Measurements from ENCODE around the gene DNAH6. TPM values are rescaled to one million over a fixed set of nuclear protein-coding genes. Genes with fewer than 3 reads are reported as not detected.

The DNAH6 gene
- total RNA-seq, 1 donor from 2014 or later, result 2.6 TPM

DNA sequence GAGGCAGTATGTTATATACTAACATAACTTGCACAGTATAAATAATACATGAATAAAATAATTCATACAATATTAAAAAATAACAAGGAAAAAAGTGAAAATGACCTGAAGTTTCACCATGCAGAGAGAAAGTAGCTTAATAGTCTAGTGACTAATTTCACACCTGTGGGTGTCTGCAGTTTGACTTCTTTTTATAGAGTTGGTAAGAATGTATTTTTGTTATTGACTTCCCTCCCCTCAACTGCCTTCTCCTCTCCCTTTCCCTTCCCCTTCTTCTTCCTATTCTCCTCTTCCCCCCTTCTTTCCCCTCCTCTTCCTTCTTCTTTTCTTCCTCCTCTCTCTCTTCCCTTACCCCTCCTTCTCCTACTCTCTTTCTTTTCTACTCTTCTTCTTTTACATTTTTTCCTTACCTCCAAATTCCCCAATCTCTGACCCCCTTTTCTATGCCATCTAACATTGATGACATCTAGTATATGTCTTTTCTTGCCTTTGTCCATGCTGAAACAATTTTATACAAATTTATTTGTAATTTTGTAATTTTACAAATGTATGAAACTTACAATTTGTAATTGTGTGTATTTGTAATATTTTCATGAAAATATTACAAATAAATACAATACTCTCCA, 3.1 kb downstream of the DNAH6 start:
- Mint-ChIP-seq H3K36me3 (no peaks in the 10 kb centered on the region), H3K27me3 (ENCODE audit: insufficient read depth, low read depth) (peaks cover 2% of the 10 kb centered on the region), H3K9me3 (peaks cover 8% of the 10 kb centered on the region), H3K27ac (no peak overlapping the region), H3K4me3 (no peak overlapping the region), H3K4me1 (peaks cover 2% of the 10 kb centered on the region)
- Histone ChIP-seq H2AFZ (replicated peaks) (no peak overlapping the region), H3K9me3 (ENCODE audit: low read depth) (no peaks in the 10 kb centered on the region), H3K27me3 (peaks cover 20% of the 10 kb centered on the region), H3K9ac (no peak overlapping the region), H3K36me3 (no peaks in the 10 kb centered on the region), H3K4me1 (no peaks in the 10 kb centered on the region), H3K27ac (no peak overlapping the region), H3K4me2 (no peak overlapping the region), H3F3A (ENCODE audit: low read depth) (peaks cover 5% of the 10 kb centered on the region), H4K20me1 (ENCODE audit: low read depth) (no peaks in the 10 kb centered on the region), H3K4me3 (no peak overlapping the region), H3K79me2 (ENCODE audit: low read depth) (no peaks in the 10 kb centered on the region)
- TF ChIP-seq, protein P1, sequence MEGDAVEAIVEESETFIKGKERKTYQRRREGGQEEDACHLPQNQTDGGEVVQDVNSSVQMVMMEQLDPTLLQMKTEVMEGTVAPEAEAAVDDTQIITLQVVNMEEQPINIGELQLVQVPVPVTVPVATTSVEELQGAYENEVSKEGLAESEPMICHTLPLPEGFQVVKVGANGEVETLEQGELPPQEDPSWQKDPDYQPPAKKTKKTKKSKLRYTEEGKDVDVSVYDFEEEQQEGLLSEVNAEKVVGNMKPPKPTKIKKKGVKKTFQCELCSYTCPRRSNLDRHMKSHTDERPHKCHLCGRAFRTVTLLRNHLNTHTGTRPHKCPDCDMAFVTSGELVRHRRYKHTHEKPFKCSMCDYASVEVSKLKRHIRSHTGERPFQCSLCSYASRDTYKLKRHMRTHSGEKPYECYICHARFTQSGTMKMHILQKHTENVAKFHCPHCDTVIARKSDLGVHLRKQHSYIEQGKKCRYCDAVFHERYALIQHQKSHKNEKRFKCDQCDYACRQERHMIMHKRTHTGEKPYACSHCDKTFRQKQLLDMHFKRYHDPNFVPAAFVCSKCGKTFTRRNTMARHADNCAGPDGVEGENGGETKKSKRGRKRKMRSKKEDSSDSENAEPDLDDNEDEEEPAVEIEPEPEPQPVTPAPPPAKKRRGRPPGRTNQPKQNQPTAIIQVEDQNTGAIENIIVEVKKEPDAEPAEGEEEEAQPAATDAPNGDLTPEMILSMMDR (IDR thresholded peaks at IDR 0.05), result no peak
- TF ChIP-seq EZH2 (IDR thresholded peaks at IDR 0.05) (no peak), EZH2phosphoT487 (IDR thresholded peaks at IDR 0.05) (no peak)
- DNase-seq (ENCODE audit: low spot score), result no peak

DNA sequence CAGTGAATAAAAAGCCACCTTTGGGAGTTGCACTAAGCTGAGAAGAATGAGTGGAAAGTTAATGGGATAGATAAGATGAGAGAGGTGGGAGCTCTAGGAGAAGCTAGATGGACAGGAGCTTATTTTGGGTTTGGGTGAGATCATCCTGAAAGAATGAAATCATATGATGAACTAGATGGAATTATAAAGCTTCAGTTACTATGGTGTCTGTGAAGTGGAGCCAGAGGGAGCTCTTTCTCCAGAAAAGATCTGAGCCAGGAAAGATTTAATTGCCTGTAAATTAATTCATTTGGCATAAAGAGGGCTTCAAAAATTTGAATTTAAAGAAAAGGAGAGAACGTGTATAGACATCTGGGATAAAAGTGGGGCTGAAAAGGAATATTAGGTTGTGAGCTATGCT, 10.3 kb downstream of the DNAH6 start:
- Mint-ChIP-seq H3K27ac (no peak overlapping the region), H3K36me3 (no peaks in the 10 kb centered on the region), H3K9me3 (peaks cover 5% of the 10 kb centered on the region), H3K4me3 (no peak overlapping the region), H3K4me1 (peaks cover 8% of the 10 kb centered on the region), H3K27me3 (ENCODE audit: insufficient read depth, low read depth) (no peaks in the 10 kb centered on the region)
- Histone ChIP-seq H4K20me1 (ENCODE audit: low read depth) (no peaks in the 10 kb centered on the region), H2AFZ (replicated peaks) (no peak overlapping the region), H3K9ac (no peak overlapping the region), H3K4me3 (no peak overlapping the region), H3K27me3 (no peaks in the 10 kb centered on the region), H3K79me2 (ENCODE audit: low read depth) (no peaks in the 10 kb centered on the region), H3K9me3 (ENCODE audit: low read depth) (no peaks in the 10 kb centered on the region), H3K4me1 (no peaks in the 10 kb centered on the region), H3K36me3 (no peaks in the 10 kb centered on the region), H3F3A (ENCODE audit: low read depth) (no peaks in the 10 kb centered on the region), H3K27ac (no peak overlapping the region), H3K4me2 (no peak overlapping the region)
- no peak for TF ChIP-seq EZH2phosphoT487 (IDR thresholded peaks at IDR 0.05)
- TF ChIP-seq EZH2 (IDR thresholded peaks at IDR 0.05), result no peak
- TF ChIP-seq, protein P1 (IDR thresholded peaks at IDR 0.05), result no peak
- no peak for DNase-seq (ENCODE audit: low spot score)

DNA sequence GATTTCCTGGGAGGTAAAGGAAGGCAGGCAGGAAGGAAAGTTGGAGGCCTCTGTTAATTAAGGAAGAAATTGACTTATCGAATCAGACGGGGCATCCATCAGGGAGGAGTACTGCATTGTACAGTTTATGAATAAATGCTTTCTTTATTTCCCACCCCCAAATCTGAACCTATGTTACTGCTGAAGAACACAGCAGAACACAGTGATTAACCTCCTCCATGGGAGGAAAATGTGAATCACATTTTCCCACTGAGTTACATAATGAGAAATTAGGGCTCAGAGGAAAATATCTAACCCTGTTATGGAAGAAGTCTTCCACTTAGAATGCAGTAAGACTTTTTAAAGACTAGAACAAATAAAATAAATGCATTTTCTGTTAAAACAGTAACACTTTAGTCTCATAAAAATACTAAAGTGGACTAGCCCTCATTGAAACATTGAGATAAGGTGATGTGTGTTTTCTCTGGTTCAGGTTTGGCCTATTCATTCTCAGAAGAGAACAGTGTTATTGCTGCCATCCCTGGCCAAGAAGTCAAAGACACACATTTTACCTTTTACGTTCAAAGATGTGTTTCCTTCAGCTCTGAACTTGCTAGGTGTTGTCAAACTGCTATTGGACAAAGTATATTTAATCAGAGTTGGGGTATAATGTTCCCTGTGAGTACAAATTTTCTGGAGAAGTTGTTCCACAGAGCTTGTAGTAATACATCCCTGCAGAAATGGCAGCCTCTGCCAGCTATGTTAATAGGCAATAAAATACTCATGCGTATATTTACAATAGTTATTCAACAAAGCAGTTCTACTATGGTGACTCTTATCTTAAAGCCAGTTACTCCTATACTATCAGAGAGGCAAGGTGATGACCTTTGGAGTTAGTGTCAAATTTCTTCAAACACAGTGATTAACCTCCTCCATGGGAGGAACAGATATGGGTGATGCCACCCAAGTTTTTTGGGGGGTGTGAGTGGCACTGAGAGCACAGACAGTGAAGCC, 11.1 kb downstream of the DNAH6 start:
- H3K4me1 Mint-ChIP-seq, result peaks cover 8% of the 10 kb centered on the region
- peaks cover 4% of the 10 kb centered on the region for H3K9me3 Mint-ChIP-seq
- Histone ChIP-seq H3K36me3 (no peaks in the 10 kb centered on the region), H3K4me3 (no peak overlapping the region), H3K9ac (no peak overlapping the region), H4K20me1 (ENCODE audit: low read depth) (no peaks in the 10 kb centered on the region), H3K4me1 (no peaks in the 10 kb centered on the region), H3K27me3 (no peaks in the 10 kb centered on the region), H3K79me2 (ENCODE audit: low read depth) (no peaks in the 10 kb centered on the region), H2AFZ (replicated peaks) (no peak overlapping the region), H3K4me2 (no peak overlapping the region), H3F3A (ENCODE audit: low read depth) (no peaks in the 10 kb centered on the region), H3K9me3 (ENCODE audit: low read depth) (no peaks in the 10 kb centered on the region), H3K27ac (no peak overlapping the region)
- H3K4me3 Mint-ChIP-seq, result no peak overlapping the region
- DNase-seq (ENCODE audit: low spot score), result no peak
- no peak for TF ChIP-seq EZH2phosphoT487 (IDR thresholded peaks at IDR 0.05)
- TF ChIP-seq, protein P1 (IDR thresholded peaks at IDR 0.05), result no peak
- TF ChIP-seq EZH2 (IDR thresholded peaks at IDR 0.05), result no peak
- H3K27me3 Mint-ChIP-seq (ENCODE audit: insufficient read depth, low read depth), result no peaks in the 10 kb centered on the region
- no peak overlapping the region for H3K27ac Mint-ChIP-seq
- no peaks in the 10 kb centered on the region for H3K36me3 Mint-ChIP-seq

Data from neural progenitor cell (in vitro differentiated cells).